ENCODE results near the gene ATG9B. TPM values are rescaled to one million over a fixed set of nuclear protein-coding genes. Genes with fewer than 3 reads are reported as not detected.

The ATG9B gene
- total and polyA plus RNA-seq, 2 of the 13 experiments (the other 11 are each of a cell fraction or from before 2014, with no cell fraction given), result 0.24 TPM; not detected in 1

DNA sequence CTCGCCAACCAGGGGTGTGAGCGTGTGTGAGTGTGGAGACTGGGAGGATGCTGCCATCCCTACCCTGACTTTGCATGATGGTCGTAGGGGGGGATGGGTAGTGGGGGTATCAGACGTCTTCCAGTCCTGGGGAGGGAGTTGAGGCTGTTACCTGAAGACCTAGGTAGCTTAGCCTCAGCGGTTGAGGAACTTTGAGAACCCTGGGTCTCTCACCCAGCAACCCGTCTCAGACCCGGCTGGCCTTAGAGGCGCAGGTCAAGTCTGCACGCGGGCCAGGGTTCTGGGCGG lies 37.8 kb upstream of the ATG9B start (continued):
- TF ChIP-seq, protein P1, sequence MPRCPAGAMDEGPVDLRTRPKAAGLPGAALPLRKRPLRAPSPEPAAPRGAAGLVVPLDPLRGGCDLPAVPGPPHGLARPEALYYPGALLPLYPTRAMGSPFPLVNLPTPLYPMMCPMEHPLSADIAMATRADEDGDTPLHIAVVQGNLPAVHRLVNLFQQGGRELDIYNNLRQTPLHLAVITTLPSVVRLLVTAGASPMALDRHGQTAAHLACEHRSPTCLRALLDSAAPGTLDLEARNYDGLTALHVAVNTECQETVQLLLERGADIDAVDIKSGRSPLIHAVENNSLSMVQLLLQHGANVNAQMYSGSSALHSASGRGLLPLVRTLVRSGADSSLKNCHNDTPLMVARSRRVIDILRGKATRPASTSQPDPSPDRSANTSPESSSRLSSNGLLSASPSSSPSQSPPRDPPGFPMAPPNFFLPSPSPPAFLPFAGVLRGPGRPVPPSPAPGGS (CRISPR knock-in tag; IDR thresholded peaks at IDR 0.05), result no peak
- TF ChIP-seq PHF20 (CRISPR knock-in tag; IDR thresholded peaks at IDR 0.05) (0 out of 2 replicates have a peak, but pooled peaks have one; percentile 24), HDAC2 (CRISPR knock-in tag; IDR thresholded peaks at IDR 0.05) (peak; percentile 17; the same call in 1 of the 2 replicates), ZNF235 (CRISPR knock-in tag; IDR thresholded peaks at IDR 0.05; ENCODE audit: borderline replicate concordance) (no peak), MYC (CRISPR knock-in tag; IDR thresholded peaks at IDR 0.05; ENCODE audit: borderline replicate concordance) (no peak), CHD4 (IDR thresholded peaks at IDR 0.05; ENCODE audit: borderline replicate concordance, low read length) (no peak), RXRA (CRISPR knock-in tag; IDR thresholded peaks at IDR 0.05) (0 out of 2 replicates have a peak, but pooled peaks have one; percentile 8), ZNF782 (CRISPR knock-in tag; IDR thresholded peaks at IDR 0.05; ENCODE audit: borderline replicate concordance) (no peak)

DNA sequence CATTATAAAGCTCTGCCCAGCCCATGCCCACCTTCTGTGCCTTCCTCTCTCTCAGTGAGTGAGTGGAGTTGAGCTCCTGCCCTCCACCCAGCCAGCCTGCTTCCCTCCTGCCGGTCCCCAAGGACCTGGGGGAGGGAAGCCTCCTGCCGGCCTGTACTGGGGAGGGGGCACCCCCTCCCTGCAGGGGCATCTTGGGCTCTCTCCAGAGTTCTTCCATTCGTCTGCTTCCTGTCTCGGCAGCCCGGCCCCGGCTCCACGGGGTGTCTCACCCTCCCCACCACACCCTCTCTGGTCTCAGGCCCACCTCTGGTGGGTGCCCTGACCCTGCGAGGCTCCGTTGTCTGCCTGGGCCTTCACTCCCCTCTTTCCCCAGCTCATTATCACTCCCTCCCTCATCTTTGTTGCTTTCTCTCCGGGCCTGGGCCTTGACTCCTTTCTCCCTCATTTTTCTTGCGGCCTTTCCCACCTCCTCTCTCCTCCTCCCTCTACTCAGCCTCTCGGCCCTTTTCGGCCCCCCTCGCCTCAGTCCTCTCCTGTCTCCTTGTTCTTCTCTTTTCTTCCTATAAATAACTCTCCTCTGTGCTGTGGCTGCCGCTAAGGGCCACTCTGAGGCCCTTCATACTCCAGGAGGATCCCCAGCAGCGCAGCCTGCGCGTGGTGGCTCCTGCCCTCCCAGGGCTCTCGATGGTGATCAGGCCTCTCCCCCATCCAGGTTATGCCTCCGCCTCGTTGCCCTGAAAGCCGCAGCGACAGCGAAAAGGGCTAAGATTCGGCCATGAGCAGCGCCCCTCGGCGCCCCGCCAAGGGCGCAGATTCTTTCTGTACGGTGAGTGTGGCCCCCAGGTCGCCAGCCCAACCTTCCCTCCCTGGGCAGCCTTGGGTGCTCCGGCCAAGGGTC lies 37.2 kb upstream of the ATG9B start:
- peak overlapping the region; percentile 69 to 92 (median 90) for H3K4me3 ChIP-seq (replicated peaks in 1 of 3; ENCODE audit: insufficient read depth in 1 of 3, low read depth in 2 of 3, low read length in 3 of 3)
- no peaks in the 10 kb centered on the region for H3K9me3 ChIP-seq (ENCODE audit: low read length)
- POLR2A ChIA-PET, result interaction anchor here (0.7 to 4.4 kb wide), 15 partner anchors 11 to 166 kb away, joined by 3 to 144 read pairs (median 8); partner anchors contain the start of genes ABCB8, ABCF2, AGAP3 and FASTK
- H2AFZ ChIP-seq (ENCODE audit: low read length), result no peak overlapping the region
- peak overlapping the region; percentile 47 for H3K9ac ChIP-seq (ENCODE audit: insufficient read depth, low read depth, low read length)
- DNase-seq (ENCODE audit: low spot score) (no peak), ATAC-seq (no peak), FAIRE-seq (no peak)
- CTCF ChIA-PET (ENCODE audit: low intra/inter-chr PET ratio, low total read pairs), result no interaction called here
- no TSS peak for BruUV-seq (replicated peaks)
- H4K20me1 ChIP-seq (ENCODE audit: insufficient read depth, low read length), result peaks cover 4% of the 10 kb centered on the region; the same call in 1 of the 2 replicates
- in situ Hi-C loops (cut with HindIII; ENCODE audit: extremely low pct_ligation_motif_present, low pct_unique_long_range_greater_than_20kb), result no loop called here
- peaks cover 3 to 22% of the 10 kb centered on the region in 2 experiments; a peak in 4 of 5 replicates for H3K36me3 ChIP-seq (replicated peaks in 1 of 2; ENCODE audit: control insufficient read depth in 1 of 2, insufficient read depth in 2 of 2, low read length in 2 of 2)
- peaks cover 16% of the 10 kb centered on the region for H3K79me2 ChIP-seq (ENCODE audit: insufficient read depth, low read length)
- no peaks in the 10 kb centered on the region; a peak in 1 of 5 replicates for H3K27me3 ChIP-seq (ENCODE audit: control insufficient read depth in 1 of 2, insufficient read depth in 2 of 2, low read length in 2 of 2)
- H3K27ac ChIP-seq (ENCODE audit: extremely low read length, insufficient read depth, low read length), result peak overlapping the region; percentile 86
- peak overlapping the region; percentile 98 for H3K4me2 ChIP-seq (ENCODE audit: low read depth, low read length)
- 54% methylated on average over 31 of the region's 33 CpGs for WGBS (ENCODE audit: low lambda C conversion rate)
- H3K4me1 ChIP-seq (ENCODE audit: insufficient read depth, low read length), result peaks cover 54% of the 10 kb centered on the region
- intact Hi-C loops (cut with micrococcal nuclease; ENCODE audit: unreplicated experiment), result loop anchor here (1.0 kb wide), 1 partner anchor 19 kb away; the partner anchor contains the start of gene FASTK
- TF ChIP-seq ZNF788 (CRISPR knock-in tag; IDR thresholded peaks at IDR 0.05; ENCODE audit: borderline replicate concordance), result 0 out of 2 replicates have a peak, but pooled peaks have one; percentile 4
- peak; percentile 13 for TF ChIP-seq SRSF1 (optimal IDR thresholded peaks at IDR 0.05; ENCODE audit: low read depth, low read length)
- TF ChIP-seq ZNF768 (CRISPR knock-in tag; IDR thresholded peaks at IDR 0.05), result peak; percentile 72; the same call in 1 of the 2 replicates
- TF ChIP-seq, protein P2, sequence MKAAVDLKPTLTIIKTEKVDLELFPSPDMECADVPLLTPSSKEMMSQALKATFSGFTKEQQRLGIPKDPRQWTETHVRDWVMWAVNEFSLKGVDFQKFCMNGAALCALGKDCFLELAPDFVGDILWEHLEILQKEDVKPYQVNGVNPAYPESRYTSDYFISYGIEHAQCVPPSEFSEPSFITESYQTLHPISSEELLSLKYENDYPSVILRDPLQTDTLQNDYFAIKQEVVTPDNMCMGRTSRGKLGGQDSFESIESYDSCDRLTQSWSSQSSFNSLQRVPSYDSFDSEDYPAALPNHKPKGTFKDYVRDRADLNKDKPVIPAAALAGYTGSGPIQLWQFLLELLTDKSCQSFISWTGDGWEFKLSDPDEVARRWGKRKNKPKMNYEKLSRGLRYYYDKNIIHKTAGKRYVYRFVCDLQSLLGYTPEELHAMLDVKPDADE (CRISPR knock-in tag; IDR thresholded peaks at IDR 0.05), result no peak
- 0 out of 2 replicates have a peak, but pooled peaks have one; percentile 25 for TF ChIP-seq ZNF225 (CRISPR knock-in tag; IDR thresholded peaks at IDR 0.05)
- TF ChIP-seq, protein P3, sequence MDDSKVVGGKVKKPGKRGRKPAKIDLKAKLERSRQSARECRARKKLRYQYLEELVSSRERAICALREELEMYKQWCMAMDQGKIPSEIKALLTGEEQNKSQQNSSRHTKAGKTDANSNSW (CRISPR knock-in tag; IDR thresholded peaks at IDR 0.05; ENCODE audit: borderline replicate concordance), result 0 out of 2 replicates have a peak, but pooled peaks have one; percentile 22
- peak; percentile 0 for TF ChIP-seq AGO1 (IDR thresholded peaks at IDR 0.05; ENCODE audit: low read depth, low read length, poor library complexity, severe bottlenecking)
- TF ChIP-seq FOXK2 (IDR thresholded peaks at IDR 0.05), result no peak
- 0 out of 2 replicates have a peak, but pooled peaks have one; percentile 15 for TF ChIP-seq ZNF274 (CRISPR knock-in tag; IDR thresholded peaks at IDR 0.05)
- TF ChIP-seq MTF1 (CRISPR knock-in tag; IDR thresholded peaks at IDR 0.05), result no peak
